ENCODE results near the gene CADM2.

CADM2 gene

DNA sequence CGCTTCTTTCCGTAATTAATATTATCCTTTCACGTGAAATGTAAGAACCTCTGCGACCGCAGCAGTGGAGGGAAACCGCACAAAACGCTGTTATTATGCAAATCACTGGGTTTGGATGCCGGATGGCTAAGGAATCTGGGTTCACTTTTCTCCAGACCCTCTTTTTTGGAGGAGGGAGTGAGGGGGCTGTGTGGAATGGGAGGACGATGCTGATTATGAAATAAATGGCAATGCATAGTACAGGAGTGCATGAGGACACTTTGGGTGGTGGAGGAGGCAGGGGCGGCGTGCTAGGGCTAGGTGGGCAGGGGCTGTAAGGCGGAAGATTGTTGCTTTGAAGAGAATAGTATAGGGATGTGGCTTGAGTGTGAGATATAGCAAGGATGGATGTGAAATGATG is 1.8 kb downstream of the CADM2 start:
- no peak overlapping the region for H3K4me3 ChIP-seq (ENCODE audit: low read depth, low read length)
- TF ChIP-seq, protein P1, sequence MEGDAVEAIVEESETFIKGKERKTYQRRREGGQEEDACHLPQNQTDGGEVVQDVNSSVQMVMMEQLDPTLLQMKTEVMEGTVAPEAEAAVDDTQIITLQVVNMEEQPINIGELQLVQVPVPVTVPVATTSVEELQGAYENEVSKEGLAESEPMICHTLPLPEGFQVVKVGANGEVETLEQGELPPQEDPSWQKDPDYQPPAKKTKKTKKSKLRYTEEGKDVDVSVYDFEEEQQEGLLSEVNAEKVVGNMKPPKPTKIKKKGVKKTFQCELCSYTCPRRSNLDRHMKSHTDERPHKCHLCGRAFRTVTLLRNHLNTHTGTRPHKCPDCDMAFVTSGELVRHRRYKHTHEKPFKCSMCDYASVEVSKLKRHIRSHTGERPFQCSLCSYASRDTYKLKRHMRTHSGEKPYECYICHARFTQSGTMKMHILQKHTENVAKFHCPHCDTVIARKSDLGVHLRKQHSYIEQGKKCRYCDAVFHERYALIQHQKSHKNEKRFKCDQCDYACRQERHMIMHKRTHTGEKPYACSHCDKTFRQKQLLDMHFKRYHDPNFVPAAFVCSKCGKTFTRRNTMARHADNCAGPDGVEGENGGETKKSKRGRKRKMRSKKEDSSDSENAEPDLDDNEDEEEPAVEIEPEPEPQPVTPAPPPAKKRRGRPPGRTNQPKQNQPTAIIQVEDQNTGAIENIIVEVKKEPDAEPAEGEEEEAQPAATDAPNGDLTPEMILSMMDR (conservative IDR thresholded peaks at IDR 0.05; ENCODE audit: low read depth, low read length), result no peak
- no peak for DNase-seq (ENCODE audit: low read depth)

DNA sequence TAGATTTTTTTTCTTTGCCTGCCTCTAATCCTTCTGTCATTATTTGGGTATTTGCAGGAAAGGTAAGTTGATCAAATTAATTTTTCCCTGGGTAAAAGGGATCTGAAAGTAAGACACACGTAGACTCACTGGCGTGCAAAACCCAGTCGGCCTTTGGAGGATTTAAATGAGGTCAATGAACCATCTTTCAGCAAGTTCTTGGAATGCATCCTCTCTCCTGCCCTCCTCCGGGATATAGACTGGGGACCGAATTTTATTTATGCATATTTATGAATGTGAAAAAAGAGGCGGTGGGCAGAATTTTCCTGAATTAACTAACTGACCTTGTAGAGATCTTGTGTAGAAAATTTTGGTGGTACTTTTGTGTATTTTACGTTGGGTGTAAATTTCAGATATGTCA is 2.2 kb downstream of the CADM2 start:
- DNase-seq (ENCODE audit: low read depth), result no peak
- peak overlapping the region; percentile 22 for H3K4me3 ChIP-seq (ENCODE audit: low read depth, low read length)
- TF ChIP-seq, protein P1 (conservative IDR thresholded peaks at IDR 0.05; ENCODE audit: low read depth, low read length), result no peak

DNA sequence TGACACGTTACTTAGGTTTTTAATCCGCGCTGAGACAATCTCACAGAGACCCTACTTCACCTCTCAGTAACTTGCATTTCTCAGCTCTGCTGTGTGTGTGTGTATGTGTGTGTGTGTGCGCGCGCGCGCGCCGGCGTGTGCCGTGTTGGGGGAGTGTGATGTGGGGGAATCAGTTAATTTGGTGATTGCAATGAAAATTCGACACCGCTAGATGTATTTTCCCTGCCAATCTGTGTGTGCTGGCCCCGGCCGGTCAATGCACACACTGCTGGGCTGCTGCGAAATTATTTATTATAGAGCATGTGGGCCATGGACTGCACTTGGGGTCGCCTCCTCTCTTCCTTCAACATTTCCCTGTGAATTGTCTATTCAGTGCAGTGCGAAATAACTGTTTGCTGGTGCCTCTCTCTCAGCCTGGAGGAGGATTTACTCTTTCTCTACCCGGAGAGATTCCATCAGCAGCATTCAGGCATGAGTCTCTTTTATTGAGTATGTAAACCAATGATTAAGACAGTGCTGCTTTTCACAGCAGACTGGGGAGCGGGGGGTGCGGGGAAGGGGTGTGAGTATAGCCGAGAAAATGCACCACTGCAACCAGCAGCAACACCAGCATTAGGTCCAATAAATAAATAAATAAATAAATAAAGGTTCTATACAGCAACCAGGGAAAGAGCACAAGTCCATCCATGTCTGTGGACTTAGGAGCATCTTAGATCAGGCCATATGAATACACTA is 2.9 kb downstream of the CADM2 start:
- peak overlapping the region; percentile 22 for H3K4me3 ChIP-seq (ENCODE audit: low read depth, low read length)
- DNase-seq (ENCODE audit: low read depth), result no peak
- TF ChIP-seq, protein P1 (conservative IDR thresholded peaks at IDR 0.05; ENCODE audit: low read depth, low read length), result no peak

DNA sequence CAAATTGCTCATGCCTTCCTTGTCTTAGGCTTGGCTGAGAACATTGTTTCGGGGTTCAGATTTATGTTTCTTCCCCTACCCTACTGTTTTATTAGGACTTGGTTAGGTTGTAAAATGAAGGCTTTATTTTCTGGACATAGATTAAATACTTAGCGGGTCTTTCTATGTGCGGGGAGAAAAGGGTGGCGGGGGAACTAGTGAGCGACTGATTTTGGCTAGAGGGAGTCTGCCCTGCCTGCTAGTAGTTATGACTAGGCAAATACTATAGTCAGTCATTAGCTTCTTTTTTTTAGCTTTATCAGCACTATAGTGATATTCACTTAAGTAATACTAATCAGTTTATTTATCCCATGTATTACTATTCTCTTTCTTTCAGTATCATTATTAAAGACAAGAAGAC is 3.6 kb downstream of the CADM2 start:
- H3K4me3 ChIP-seq (ENCODE audit: low read depth, low read length), result no peak overlapping the region
- no peak for DNase-seq (ENCODE audit: low read depth)
- TF ChIP-seq, protein P1 (conservative IDR thresholded peaks at IDR 0.05; ENCODE audit: low read depth, low read length), result no peak

DNA sequence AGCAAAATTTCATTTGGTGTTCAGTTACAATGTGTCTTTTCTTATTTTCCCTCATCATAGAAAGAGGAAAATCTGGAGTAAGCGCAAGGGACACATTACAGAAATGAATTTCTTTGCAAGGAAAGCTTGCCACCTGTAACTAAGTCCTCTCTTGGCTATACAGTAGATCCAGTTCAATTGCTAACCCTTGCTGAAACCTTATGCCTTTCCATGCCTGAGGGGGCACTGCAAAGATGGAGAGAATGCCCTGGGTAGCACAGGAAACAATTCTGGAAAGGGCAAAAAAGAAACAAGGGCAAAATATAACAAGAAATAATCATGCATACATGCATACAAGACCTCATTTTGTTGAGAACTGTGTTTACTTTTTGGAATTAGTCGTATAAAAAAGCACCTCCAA is 4.3 kb downstream of the CADM2 start:
- H3K4me3 ChIP-seq (ENCODE audit: low read depth, low read length), result no peak overlapping the region
- DNase-seq (ENCODE audit: low read depth), result no peak
- TF ChIP-seq, protein P1 (conservative IDR thresholded peaks at IDR 0.05; ENCODE audit: low read depth, low read length), result no peak

DNA sequence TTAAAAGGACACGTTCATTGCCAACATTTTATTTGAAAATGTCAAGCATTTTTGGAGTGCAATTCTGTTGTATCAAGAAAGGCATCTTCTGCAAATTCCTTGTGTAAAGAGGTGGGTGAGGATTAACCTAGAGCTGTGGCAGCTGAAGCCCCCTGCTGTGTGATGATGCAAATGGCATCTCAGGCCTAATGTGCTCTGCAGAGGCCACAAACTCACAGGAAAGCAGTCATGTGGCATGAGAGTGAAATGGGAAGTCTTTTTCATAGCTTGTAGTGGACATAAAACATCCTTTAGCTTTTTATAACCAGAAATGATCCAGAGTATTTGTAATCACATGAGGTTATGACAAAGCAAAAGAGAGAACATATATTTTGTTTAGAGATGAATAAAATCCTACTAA is 6.4 kb downstream of the CADM2 start:
- TF ChIP-seq, protein P1 (conservative IDR thresholded peaks at IDR 0.05; ENCODE audit: low read depth, low read length), result no peak
- DNase-seq (ENCODE audit: low read depth), result peak; percentile 89
- no peak overlapping the region for H3K4me3 ChIP-seq (ENCODE audit: low read depth, low read length)

All from choroid plexus epithelial cell (primary cell).